Measurements from ENCODE around the gene ABCD1. TPM values are rescaled to one million over a fixed set of nuclear protein-coding genes. Genes with fewer than 3 reads are reported as not detected.

The ABCD1 gene
- total RNA-seq, 1 donor from 2014 or later: 27.2 TPM

GRCh38 chrX:153750127-153750774 lies 25.6 kb downstream of the ABCD1 start:
- no peak for FAIRE-seq
- no peaks in the 10 kb centered on the region for H3K79me2 ChIP-seq (ENCODE audit: insufficient read depth, low read length)
- no peak for DNase-seq (ENCODE audit: low read depth)
- Mint-ChIP-seq H3K36me3 (ENCODE audit: low read depth, unreplicated experiment) (no peaks in the 10 kb centered on the region), H3K27ac (ENCODE audit: unreplicated experiment) (no peak overlapping the region), H3K9me3 (ENCODE audit: unreplicated experiment) (no peaks in the 10 kb centered on the region), H3K4me3 (ENCODE audit: unreplicated experiment) (no peak overlapping the region), H3K4me1 (ENCODE audit: low read depth, unreplicated experiment) (no peaks in the 10 kb centered on the region), H3K27me3 (ENCODE audit: low read depth, unreplicated experiment) (peaks cover 6% of the 10 kb centered on the region)
- no peak overlapping the region for H2AFZ ChIP-seq (ENCODE audit: low read depth, low read length)
- no peak overlapping the region for H3K4me2 ChIP-seq (ENCODE audit: low read length)
- no peak overlapping the region for H3K9ac ChIP-seq (ENCODE audit: low read length)
- no peak for TF ChIP-seq CTCF (IDR thresholded peaks at IDR 0.05; ENCODE audit: insufficient read depth, low read depth, low read length)
- no peak for TF ChIP-seq EZH2 (IDR thresholded peaks at IDR 0.05; ENCODE audit: insufficient read depth, low read length)
- H3K4me3 ChIP-seq (ENCODE audit: insufficient read depth, low read depth, low read length): no peak overlapping the region
- no peaks in the 10 kb centered on the region for H4K20me1 ChIP-seq (ENCODE audit: insufficient read depth, low read length)
- no peak overlapping the region for H3K27ac ChIP-seq (ENCODE audit: low read depth, low read length)
- H3K36me3 ChIP-seq (ENCODE audit: insufficient read depth, low read length): no peaks in the 10 kb centered on the region
- no peaks in the 10 kb centered on the region for H3K9me3 ChIP-seq (ENCODE audit: insufficient read depth, low read depth, low read length)
- H3K27me3 ChIP-seq (ENCODE audit: insufficient read depth, low read length): no peaks in the 10 kb centered on the region
- H3K4me1 ChIP-seq (ENCODE audit: insufficient read depth, low read length): no peaks in the 10 kb centered on the region

- Histone ChIP-seq H3K4me3 (ENCODE audit: insufficient read depth, low read depth, low read length) (no peak overlapping the region), H3K9me3 (ENCODE audit: insufficient read depth, low read depth, low read length) (no peaks in the 10 kb centered on the region), H3K36me3 (ENCODE audit: insufficient read depth, low read length) (no peaks in the 10 kb centered on the region), H2AFZ (ENCODE audit: low read depth, low read length) (no peak overlapping the region), H3K27ac (ENCODE audit: low read depth, low read length) (no peak overlapping the region), H3K4me1 (ENCODE audit: insufficient read depth, low read length) (no peaks in the 10 kb centered on the region), H3K4me2 (ENCODE audit: low read length) (no peak overlapping the region), H4K20me1 (ENCODE audit: insufficient read depth, low read length) (no peaks in the 10 kb centered on the region), H3K9ac (ENCODE audit: low read length) (no peak overlapping the region), H3K27me3 (ENCODE audit: insufficient read depth, low read length) (no peaks in the 10 kb centered on the region), H3K79me2 (ENCODE audit: insufficient read depth, low read length) (no peaks in the 10 kb centered on the region)
- H3K27ac Mint-ChIP-seq (ENCODE audit: unreplicated experiment): no peak overlapping the region
- no peak overlapping the region for H3K4me3 Mint-ChIP-seq (ENCODE audit: unreplicated experiment)
- H3K27me3 Mint-ChIP-seq (ENCODE audit: low read depth, unreplicated experiment): peaks cover 3% of the 10 kb centered on the region
- TF ChIP-seq EZH2 (IDR thresholded peaks at IDR 0.05; ENCODE audit: insufficient read depth, low read length) (no peak), CTCF (IDR thresholded peaks at IDR 0.05; ENCODE audit: insufficient read depth, low read depth, low read length) (no peak)
- DNase-seq (ENCODE audit: low read depth) (no peak), FAIRE-seq (no peak)
- H3K9me3 Mint-ChIP-seq (ENCODE audit: unreplicated experiment): peaks cover 2% of the 10 kb centered on the region
- peaks cover 2% of the 10 kb centered on the region for H3K36me3 Mint-ChIP-seq (ENCODE audit: low read depth, unreplicated experiment)
- no peaks in the 10 kb centered on the region for H3K4me1 Mint-ChIP-seq (ENCODE audit: low read depth, unreplicated experiment)
Measured at GRCh38 chrX:153755136-153755535, 30.5 kb downstream of the ABCD1 start.

- Histone ChIP-seq H3K4me1 (ENCODE audit: insufficient read depth, low read length) (peaks cover 24% of the 10 kb centered on the region), H2AFZ (ENCODE audit: low read depth, low read length) (no peak overlapping the region), H3K79me2 (ENCODE audit: insufficient read depth, low read length) (no peaks in the 10 kb centered on the region), H3K4me3 (ENCODE audit: insufficient read depth, low read depth, low read length) (no peak overlapping the region), H3K9ac (ENCODE audit: low read length) (no peak overlapping the region), H4K20me1 (ENCODE audit: insufficient read depth, low read length) (peaks cover 5% of the 10 kb centered on the region), H3K27me3 (ENCODE audit: insufficient read depth, low read length) (no peaks in the 10 kb centered on the region), H3K9me3 (ENCODE audit: insufficient read depth, low read depth, low read length) (no peaks in the 10 kb centered on the region), H3K4me2 (ENCODE audit: low read length) (no peak overlapping the region), H3K27ac (ENCODE audit: low read depth, low read length) (no peak overlapping the region), H3K36me3 (ENCODE audit: insufficient read depth, low read length) (no peaks in the 10 kb centered on the region)
- Mint-ChIP-seq H3K27me3 (ENCODE audit: low read depth, unreplicated experiment) (peaks cover 2% of the 10 kb centered on the region), H3K36me3 (ENCODE audit: low read depth, unreplicated experiment) (no peaks in the 10 kb centered on the region), H3K4me3 (ENCODE audit: unreplicated experiment) (no peak overlapping the region), H3K4me1 (ENCODE audit: low read depth, unreplicated experiment) (no peaks in the 10 kb centered on the region), H3K9me3 (ENCODE audit: unreplicated experiment) (no peaks in the 10 kb centered on the region), H3K27ac (ENCODE audit: unreplicated experiment) (no peak overlapping the region)
- FAIRE-seq (no peak), DNase-seq (ENCODE audit: low read depth) (no peak)
- TF ChIP-seq EZH2 (IDR thresholded peaks at IDR 0.05; ENCODE audit: insufficient read depth, low read length) (no peak), CTCF (IDR thresholded peaks at IDR 0.05; ENCODE audit: insufficient read depth, low read depth, low read length) (no peak)
Measured at GRCh38 chrX:153761863-153762262, 37.2 kb downstream of the ABCD1 start.

Data from astrocyte (in vitro differentiated cells and primary cell).